Colonic mucosa (tissue), 4 donors: ENCODE results near the gene ERN1. TPM values are rescaled to one million over a fixed set of nuclear protein-coding genes. Genes with fewer than 3 reads are reported as not detected.

ENCODE experiments used
- DNase-seq: peaks from one replicate; pipeline ENCODE4 v3.0.0-alpha.2; 2020
- H3K27ac ChIP-seq: fragments of 200-600 bp; one replicate; pipeline ENCODE4 v1.8.0; 2021
- H3K27me3 ChIP-seq: fragments of 200-600 bp; one replicate; pipeline ENCODE4 v1.8.0; 2021
- H3K36me3 ChIP-seq: fragments of 200-600 bp; one replicate; pipeline ENCODE4 v1.8.0; 2021
- H3K4me1 ChIP-seq: fragments of 200-600 bp; one replicate; pipeline ENCODE4 v1.8.0; 2021; ENCODE audit warnings: mild to moderate bottlenecking
- H3K4me3 ChIP-seq: fragments of 200-600 bp; one replicate; pipeline ENCODE4 v1.8.0; 2021
- H3K9ac ChIP-seq, 2 donors: one replicate each; pipeline ENCODE4 v1.7.0; 2013; ENCODE audit warnings: control low read depth in 2 of 2, low read depth in 2 of 2, low read length in 2 of 2
- H3K9me3 ChIP-seq: fragments of 200-600 bp; one replicate; pipeline ENCODE4 v1.8.0; 2021
- CTCF ChIP-seq: fragments of 200-600 bp; IDR thresholded peaks from one replicate; pipeline ENCODE4 v1.8.0; 2022; ENCODE audit warnings: antibody characterized with exemption, mild to moderate bottlenecking
- intact Hi-C: fragments of 100-400 bp; cut with DNase I; formaldehyde crosslinking; loops from one replicate; pipeline ENCODE4 v1.14.1; 2022
- total RNA-seq, 2 donors: library from RNA; stranded (reverse); fragmentation: NEBNext Ultra II Directional in 1 of 2; extraction: Animal tissue kit (Norgen Biotek cat#: 25700) in 1 of 2; gene quantifications; one replicate each; pipeline ENCODE4 v1.2.1, GENCODE V29; 2021
- donor health status: healthy.
- donor health status: DM: no; HTN: no; CAD: no.
- donor health status: DM: no; HTN: no; CAD: no.

The ERN1 gene
- total RNA-seq, 2 donors from 2014 or later: 19.2 to 19.6 TPM

GRCh38 chr17:64156670-64157069, 26.7 kb upstream of the ERN1 start:
- no peak overlapping the region for H3K9ac ChIP-seq
- no peak overlapping the region for H3K27ac ChIP-seq
- DNase-seq: no peak
- no peaks in the 10 kb centered on the region for H3K36me3 ChIP-seq
- no peak for TF ChIP-seq CTCF
- no peaks in the 10 kb centered on the region for H3K4me1 ChIP-seq
- no peaks in the 10 kb centered on the region for H3K9me3 ChIP-seq
- no peaks in the 10 kb centered on the region for H3K27me3 ChIP-seq
- intact Hi-C loops: no loop called here
- H3K4me3 ChIP-seq: no peak overlapping the region

- Histone ChIP-seq H3K9ac (no peak overlapping the region), H3K4me3 (no peak overlapping the region), H3K27me3 (no peaks in the 10 kb centered on the region), H3K27ac (peak overlapping the region; percentile 17), H3K36me3 (no peaks in the 10 kb centered on the region), H3K9me3 (no peaks in the 10 kb centered on the region), H3K4me1 (no peaks in the 10 kb centered on the region)
- intact Hi-C loops: no loop called here
- no peak for TF ChIP-seq CTCF
- DNase-seq: peak; percentile 32
Observed at GRCh38 chr17:64155751-64156544, 26.0 kb upstream of the ERN1 start.

GRCh38 chr17:64155129-64155528, 25.2 kb upstream of the ERN1 start:
- Histone ChIP-seq H3K27ac (no peak overlapping the region), H3K4me3 (no peak overlapping the region), H3K9ac (no peak overlapping the region), H3K27me3 (no peaks in the 10 kb centered on the region), H3K36me3 (no peaks in the 10 kb centered on the region), H3K9me3 (no peaks in the 10 kb centered on the region), H3K4me1 (no peaks in the 10 kb centered on the region)
- DNase-seq: no peak
- no peak for TF ChIP-seq CTCF
- intact Hi-C loops: no loop called here

- H3K27ac ChIP-seq: no peak overlapping the region
- no peaks in the 10 kb centered on the region for H3K4me1 ChIP-seq
- no peak for TF ChIP-seq CTCF
- no peaks in the 10 kb centered on the region for H3K36me3 ChIP-seq
- H3K9ac ChIP-seq: no peak overlapping the region
- no peaks in the 10 kb centered on the region for H3K9me3 ChIP-seq
- intact Hi-C loops: loop anchor here (5.0 kb wide), 1 partner anchor 108 kb away; the partner anchor contains the start of gene TEX2
- no peak overlapping the region for H3K4me3 ChIP-seq
- no peak for DNase-seq
- H3K27me3 ChIP-seq: no peaks in the 10 kb centered on the region
Observed at GRCh38 chr17:64154717-64155116, 24.8 kb upstream of the ERN1 start.

- Histone ChIP-seq H3K4me3 (no peak overlapping the region), H3K27ac (no peak overlapping the region), H3K9me3 (no peaks in the 10 kb centered on the region), H3K4me1 (no peaks in the 10 kb centered on the region), H3K36me3 (no peaks in the 10 kb centered on the region), H3K9ac (no peak overlapping the region), H3K27me3 (no peaks in the 10 kb centered on the region)
- TF ChIP-seq CTCF: no peak
- no peak for DNase-seq
- intact Hi-C loops: loop anchor here (5.0 kb wide), 1 partner anchor 108 kb away; the partner anchor contains the start of gene TEX2
Observed at GRCh38 chr17:64154313-64154695, 24.4 kb upstream of the ERN1 start.
